ENCODE results near the gene XPO6. TPM values are rescaled to one million over a fixed set of nuclear protein-coding genes. Genes with fewer than 3 reads are reported as not detected.

XPO6 gene
- total RNA-seq, 1 experiment from 2014 or later = 124 TPM

DNA sequence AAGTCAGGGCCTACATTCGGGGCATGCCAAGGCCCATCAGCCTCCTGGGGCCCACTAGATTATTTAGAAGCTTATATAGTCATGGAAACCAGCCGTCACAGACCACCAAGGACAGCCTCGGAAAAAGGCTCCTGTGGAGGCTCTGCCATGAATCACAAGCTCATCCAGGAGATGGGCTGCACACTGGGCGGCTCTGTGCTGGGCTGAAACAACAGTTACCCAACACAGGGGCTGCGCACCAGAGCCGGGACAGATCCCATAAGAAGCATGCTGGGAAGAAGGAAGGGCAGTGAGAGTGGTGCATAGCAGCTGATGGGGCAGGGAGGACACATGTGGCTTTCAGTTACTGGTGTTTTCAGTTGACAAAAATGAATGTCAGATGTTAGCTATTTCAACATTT is 80.6 kb downstream of the XPO6 start:
- Histone ChIP-seq H2BK5ac (ENCODE audit: insufficient read length, low read length) (no peak overlapping the region), H3K27me3 (ENCODE audit: insufficient read depth, low read length) (no peaks in the 10 kb centered on the region), H2AK5ac (ENCODE audit: insufficient read length, low read length) (no peak overlapping the region), H3K23me2 (ENCODE audit: insufficient read length, low read depth, low read length, poor library complexity, severe bottlenecking) (no peaks in the 10 kb centered on the region), H3K4me2 (ENCODE audit: insufficient read depth, insufficient read length, low read length) (no peak overlapping the region), H2AFZ (ENCODE audit: low read length) (no peak overlapping the region), H3T11ph (ENCODE audit: low read length) (no peak overlapping the region), H4K5ac (ENCODE audit: insufficient read length, low read depth, low read length) (no peak overlapping the region), H2BK120ac (ENCODE audit: low read depth, low read length, poor library complexity, severe bottlenecking) (no peak overlapping the region), H4K91ac (ENCODE audit: insufficient read length, low read depth, low read length) (no peak overlapping the region), H3K79me2 (ENCODE audit: insufficient read depth, low read length) (no peaks in the 10 kb centered on the region; the same call in 1 of the 2 replicates), H3K79me1 (ENCODE audit: insufficient read depth, low read depth, low read length, poor library complexity, severe bottlenecking) (no peaks in the 10 kb centered on the region), H2BK15ac (ENCODE audit: low read depth, low read length) (no peak overlapping the region), H3K4me1 (ENCODE audit: insufficient read depth, low read length) (no peaks in the 10 kb centered on the region), H4K8ac (replicated peaks; ENCODE audit: insufficient read length, low read depth, low read length) (no peak overlapping the region), H3K18ac (ENCODE audit: insufficient read length, low read depth, low read length) (no peak overlapping the region), H3K9ac (ENCODE audit: extremely low read depth, insufficient read length, low read length) (no peak overlapping the region), H3K4ac (ENCODE audit: low read depth, low read length) (no peak overlapping the region), H3K27ac (ENCODE audit: insufficient read length, low read depth, low read length) (no peak overlapping the region), H3K23ac (ENCODE audit: insufficient read length, low read depth, low read length) (no peak overlapping the region), H2BK12ac (ENCODE audit: insufficient read length, low read depth, low read length) (no peak overlapping the region), H2BK20ac (ENCODE audit: low read depth, low read length, poor library complexity, severe bottlenecking) (no peak overlapping the region), H3K9me3 (ENCODE audit: control insufficient read depth, low read depth, low read length) (no peaks in the 10 kb centered on the region), H4K20me1 (ENCODE audit: control insufficient read depth, insufficient read depth, insufficient read length) (no peaks in the 10 kb centered on the region), H3K56ac (ENCODE audit: insufficient read length, low read depth, low read length) (no peak overlapping the region), H3K14ac (ENCODE audit: insufficient read depth, low read length) (no peak overlapping the region)
- TF ChIP-seq, protein P1, sequence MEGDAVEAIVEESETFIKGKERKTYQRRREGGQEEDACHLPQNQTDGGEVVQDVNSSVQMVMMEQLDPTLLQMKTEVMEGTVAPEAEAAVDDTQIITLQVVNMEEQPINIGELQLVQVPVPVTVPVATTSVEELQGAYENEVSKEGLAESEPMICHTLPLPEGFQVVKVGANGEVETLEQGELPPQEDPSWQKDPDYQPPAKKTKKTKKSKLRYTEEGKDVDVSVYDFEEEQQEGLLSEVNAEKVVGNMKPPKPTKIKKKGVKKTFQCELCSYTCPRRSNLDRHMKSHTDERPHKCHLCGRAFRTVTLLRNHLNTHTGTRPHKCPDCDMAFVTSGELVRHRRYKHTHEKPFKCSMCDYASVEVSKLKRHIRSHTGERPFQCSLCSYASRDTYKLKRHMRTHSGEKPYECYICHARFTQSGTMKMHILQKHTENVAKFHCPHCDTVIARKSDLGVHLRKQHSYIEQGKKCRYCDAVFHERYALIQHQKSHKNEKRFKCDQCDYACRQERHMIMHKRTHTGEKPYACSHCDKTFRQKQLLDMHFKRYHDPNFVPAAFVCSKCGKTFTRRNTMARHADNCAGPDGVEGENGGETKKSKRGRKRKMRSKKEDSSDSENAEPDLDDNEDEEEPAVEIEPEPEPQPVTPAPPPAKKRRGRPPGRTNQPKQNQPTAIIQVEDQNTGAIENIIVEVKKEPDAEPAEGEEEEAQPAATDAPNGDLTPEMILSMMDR (conservative IDR thresholded peaks at IDR 0.05) = no peak
- Mint-ChIP-seq H3K4me3 (no peak overlapping the region), H3K27ac (no peak overlapping the region; a peak in 1 of 7 replicates), H3K4me1 (peaks cover 0 to 6% of the 10 kb centered on the region in 2 experiments; a peak in 2 of 4 replicates), H3K9me3 (no peaks in the 10 kb centered on the region), H3K36me3 (ENCODE audit: insufficient read depth in 1 of 3, low read depth in 3 of 3) (peaks cover 38 to 94% (median 90%) of the 10 kb centered on the region in 3 experiments; a peak in 6 of 7 replicates), H3K27me3 (ENCODE audit: low read depth) (no peaks in the 10 kb centered on the region)
- DNase-seq = no peak
- WGBS (ENCODE audit: extremely low coverage, insufficient read length, low lambda C conversion rate) = no CpG with 5 or more reads among the region's 6 CpGs

Data from H9 (cell line).